Smooth muscle cell (in vitro differentiated cells): ENCODE measurements around the gene MTREX. TPM values are rescaled to one million over a fixed set of nuclear protein-coding genes. Genes with fewer than 3 reads are reported as not detected.

Experiments used
- DNase-seq: peaks from one replicate; lab custom pipeline; 2025; ENCODE audit not compliant: unreplicated experiment; lab: John Stamatoyannopoulos, UW
- H2AFZ ChIP-seq: fragments of 200-600 bp; sonication (generic); 2 replicates; pipeline ENCODE4 v1.6.0; 2016; ENCODE audit warnings: antibody characterized with exemption, low read depth, mild to moderate bottlenecking
- H3F3A ChIP-seq: fragments of 200-600 bp; sonication (generic); 2 replicates; pipeline ENCODE4 v1.6.0; 2017; ENCODE audit warnings: antibody characterized with exemption, low read depth
- H3K27ac ChIP-seq: fragments of 200-600 bp; sonication (generic); 2 replicates; pipeline ENCODE4 v1.5.1; 2016; ENCODE audit warnings: low read depth, mild to moderate bottlenecking
- H3K27me3 ChIP-seq: fragments of 200-600 bp; sonication (generic); 2 replicates; pipeline ENCODE4 v1.6.1; 2016; ENCODE audit warnings: low read depth, mild to moderate bottlenecking
- H3K36me3 ChIP-seq: fragments of 200-600 bp; sonication (generic); 2 replicates; pipeline ENCODE4 v1.5.1; 2016; ENCODE audit warnings: low read depth
- H3K4me1 ChIP-seq: fragments of 200-600 bp; sonication (generic); 2 replicates; pipeline ENCODE4 v1.5.1; 2016; ENCODE audit warnings: low read depth
- H3K4me2 ChIP-seq: fragments of 200-600 bp; sonication (generic); 2 replicates; pipeline ENCODE4 v1.6.0; 2016; ENCODE audit warnings: mild to moderate bottlenecking
- H3K4me3 ChIP-seq: fragments of 200-600 bp; sonication (generic); 2 replicates; pipeline ENCODE4 v1.5.1; 2016; ENCODE audit warnings: mild to moderate bottlenecking
- H3K79me2 ChIP-seq: fragments of 200-600 bp; sonication (generic); 2 replicates; pipeline ENCODE4 v1.6.0; 2016; ENCODE audit warnings: low read depth, mild to moderate bottlenecking
- H3K9ac ChIP-seq: fragments of 200-600 bp; sonication (generic); 2 replicates; pipeline ENCODE4 v1.6.0; 2016; ENCODE audit warnings: low read depth
- H3K9me3 ChIP-seq: fragments of 200-600 bp; sonication (generic); replicated peaks from 2 replicates; pipeline ENCODE4 v1.5.1; 2016; ENCODE audit warnings: low read depth
- H4K20me1 ChIP-seq: fragments of 200-600 bp; sonication (generic); 2 replicates; pipeline ENCODE4 v1.6.0; 2016; ENCODE audit warnings: low read depth
- WGBS: methylation state at CpG from one replicate; pipeline ENCODE4 v1.1.7; 2016; ENCODE audit warnings: low lambda C conversion rate; 5-methylcytosine and 5-hydroxymethylcytosine counted together
- polyA plus RNA-seq: library from polyadenylated mRNA; unstranded; fragments of >200 nt; fragmentation: Nextera tagmentation; extraction: Ambion mirVana; gene quantifications from 2 replicates; pipeline ENCODE4 v1.2.1, GENCODE V29; 2016
- total RNA-seq: library from RNA; depleted of rRNA; stranded (reverse); fragments of >200 nt; gene quantifications from 2 replicates; pipeline ENCODE4 v1.2.3, GENCODE V29; 2014
- TF ChIP-seq, protein P1 (sequence below): fragments of 200-600 bp; sonication (generic); IDR thresholded peaks from 2 replicates; pipeline ENCODE4 v1.5.1; 2017; ENCODE audit warnings: borderline replicate concordance, mild to moderate bottlenecking, antibody characterized with exemption; ENCODE audit not compliant: insufficient read depth, poor library complexity, severe bottlenecking

The MTREX gene
- total and polyA plus RNA-seq, 2 experiments from 2014 or later: 20.7 to 93.9 TPM

DNA sequence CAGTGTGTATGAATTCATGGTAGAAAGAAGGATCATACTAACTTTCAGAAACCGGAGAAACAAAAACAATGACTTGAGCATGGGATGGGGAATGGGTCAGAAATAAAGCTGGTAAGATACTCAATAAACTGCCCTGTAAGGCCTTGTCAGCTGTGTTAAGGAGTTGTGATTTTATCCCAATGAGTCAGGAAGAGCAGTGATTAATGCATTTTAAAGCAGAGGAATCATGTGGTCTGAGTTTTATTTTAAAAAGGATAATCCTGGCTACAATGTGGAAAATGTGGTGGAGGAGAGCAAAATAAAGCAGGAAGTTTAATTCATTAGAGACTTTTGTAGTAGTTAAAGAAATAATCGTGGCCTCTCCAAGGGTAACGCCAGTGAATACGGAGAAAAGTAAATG is 29.0 kb upstream of the MTREX start:
- no peaks in the 10 kb centered on the region for H3F3A ChIP-seq
- no peak overlapping the region for H3K4me3 ChIP-seq
- no peaks in the 10 kb centered on the region for H3K4me1 ChIP-seq
- peak overlapping the region; percentile 25 for H3K4me2 ChIP-seq
- H4K20me1 ChIP-seq: peaks cover 13% of the 10 kb centered on the region
- H3K79me2 ChIP-seq: no peaks in the 10 kb centered on the region
- TF ChIP-seq, protein P1, sequence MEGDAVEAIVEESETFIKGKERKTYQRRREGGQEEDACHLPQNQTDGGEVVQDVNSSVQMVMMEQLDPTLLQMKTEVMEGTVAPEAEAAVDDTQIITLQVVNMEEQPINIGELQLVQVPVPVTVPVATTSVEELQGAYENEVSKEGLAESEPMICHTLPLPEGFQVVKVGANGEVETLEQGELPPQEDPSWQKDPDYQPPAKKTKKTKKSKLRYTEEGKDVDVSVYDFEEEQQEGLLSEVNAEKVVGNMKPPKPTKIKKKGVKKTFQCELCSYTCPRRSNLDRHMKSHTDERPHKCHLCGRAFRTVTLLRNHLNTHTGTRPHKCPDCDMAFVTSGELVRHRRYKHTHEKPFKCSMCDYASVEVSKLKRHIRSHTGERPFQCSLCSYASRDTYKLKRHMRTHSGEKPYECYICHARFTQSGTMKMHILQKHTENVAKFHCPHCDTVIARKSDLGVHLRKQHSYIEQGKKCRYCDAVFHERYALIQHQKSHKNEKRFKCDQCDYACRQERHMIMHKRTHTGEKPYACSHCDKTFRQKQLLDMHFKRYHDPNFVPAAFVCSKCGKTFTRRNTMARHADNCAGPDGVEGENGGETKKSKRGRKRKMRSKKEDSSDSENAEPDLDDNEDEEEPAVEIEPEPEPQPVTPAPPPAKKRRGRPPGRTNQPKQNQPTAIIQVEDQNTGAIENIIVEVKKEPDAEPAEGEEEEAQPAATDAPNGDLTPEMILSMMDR: no peak
- H3K27me3 ChIP-seq: no peaks in the 10 kb centered on the region
- no peak for DNase-seq
- 72% methylated on average over 4 of the region's 4 CpGs for WGBS
- H3K9ac ChIP-seq: no peak overlapping the region
- peak overlapping the region; percentile 45 for H3K27ac ChIP-seq
- H2AFZ ChIP-seq: no peak overlapping the region
- no peaks in the 10 kb centered on the region for H3K9me3 ChIP-seq
- peaks cover 38% of the 10 kb centered on the region for H3K36me3 ChIP-seq

DNA sequence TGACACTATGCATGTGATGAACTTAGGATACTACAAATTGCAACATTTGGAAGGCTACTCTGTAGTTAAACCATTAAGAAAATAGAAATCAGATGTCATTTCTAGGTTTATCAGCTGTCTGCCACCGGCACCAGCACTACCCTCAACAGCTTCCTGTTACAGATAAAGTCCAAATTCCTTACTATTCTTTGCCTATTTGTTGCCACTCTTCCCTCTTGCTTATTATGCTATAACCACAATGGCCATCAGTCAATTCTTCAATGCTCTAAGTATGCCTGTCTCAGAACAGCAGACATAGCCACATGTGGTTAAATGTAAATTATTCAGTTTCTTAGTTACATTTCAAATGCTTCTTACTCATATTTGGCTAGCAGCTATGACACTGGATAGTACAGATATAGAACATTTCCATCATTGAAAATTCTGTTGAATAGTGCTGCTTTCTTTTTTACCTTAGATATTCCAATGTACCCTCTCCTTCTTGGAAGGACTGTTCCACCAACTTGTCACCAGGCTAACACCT is 21.3 kb upstream of the MTREX start:
- Histone ChIP-seq H3K9me3 (no peaks in the 10 kb centered on the region), H3K79me2 (no peaks in the 10 kb centered on the region), H2AFZ (no peak overlapping the region), H3K36me3 (peaks cover 62% of the 10 kb centered on the region), H3K27me3 (no peaks in the 10 kb centered on the region), H3K4me2 (no peak overlapping the region), H3K27ac (no peak overlapping the region), H3K4me1 (no peaks in the 10 kb centered on the region), H3K9ac (no peak overlapping the region), H3K4me3 (no peak overlapping the region), H4K20me1 (no peaks in the 10 kb centered on the region), H3F3A (no peaks in the 10 kb centered on the region)
- WGBS: 60% methylated on average over 1 of the region's 1 CpG
- DNase-seq: no peak
- TF ChIP-seq, protein P1: no peak

DNA sequence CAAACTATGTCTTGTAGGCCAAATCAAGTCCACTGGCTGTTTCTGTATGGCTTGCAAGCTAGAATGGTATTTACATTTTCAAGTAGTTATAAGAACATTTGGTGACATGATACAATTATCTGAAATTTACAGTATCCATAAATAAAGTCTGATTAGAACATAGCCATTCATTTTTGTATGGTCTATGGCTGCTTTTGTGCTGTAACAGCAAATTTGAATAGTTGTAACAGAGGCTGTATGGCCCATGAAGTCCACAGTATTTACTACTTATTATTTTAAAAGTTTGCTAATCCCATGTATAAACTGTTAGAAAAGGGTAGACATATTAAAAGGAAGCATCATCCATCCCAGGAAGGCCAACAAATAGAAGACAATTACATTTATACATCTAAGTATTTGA is 18.0 kb upstream of the MTREX start:
- TF ChIP-seq, protein P1: no peak
- H3K36me3 ChIP-seq: peaks cover 59% of the 10 kb centered on the region

DNA sequence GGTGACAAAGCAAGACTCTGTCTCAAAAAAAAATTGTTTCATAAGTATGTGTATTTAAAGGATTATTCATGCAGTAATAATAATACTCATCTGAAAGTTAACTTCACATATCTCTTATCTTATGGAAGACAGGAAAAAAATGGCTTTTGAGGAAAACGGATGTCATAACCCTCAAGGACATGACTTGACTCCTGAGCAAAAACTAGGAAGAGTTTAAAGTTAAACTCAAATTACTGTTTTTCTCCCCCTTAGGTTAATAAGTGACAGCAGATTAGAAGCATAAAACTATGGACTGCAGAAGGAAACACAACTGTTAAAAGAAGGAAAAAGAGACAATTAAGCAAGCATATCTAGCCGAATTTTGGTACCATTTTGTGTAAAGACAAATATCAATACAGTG is 16.8 kb upstream of the MTREX start:
- DNase-seq: no peak
- no peak overlapping the region for H3K4me3 ChIP-seq
- no peaks in the 10 kb centered on the region for H3K27me3 ChIP-seq
- no peaks in the 10 kb centered on the region for H3K9me3 ChIP-seq
- no peak overlapping the region for H3K27ac ChIP-seq
- no peak overlapping the region for H3K4me2 ChIP-seq
- H3K36me3 ChIP-seq: peaks cover 62% of the 10 kb centered on the region
- H3K9ac ChIP-seq: no peak overlapping the region
- no peaks in the 10 kb centered on the region for H4K20me1 ChIP-seq
- WGBS: 89% methylated on average over 2 of the region's 2 CpGs
- H3K79me2 ChIP-seq: peaks cover 3% of the 10 kb centered on the region
- no peaks in the 10 kb centered on the region for H3F3A ChIP-seq
- no peaks in the 10 kb centered on the region for H3K4me1 ChIP-seq
- no peak overlapping the region for H2AFZ ChIP-seq
- TF ChIP-seq, protein P1: no peak

More for the DNA sequence above, 18.0 kb upstream of the MTREX start:
- H3K79me2 ChIP-seq: no peaks in the 10 kb centered on the region
- no peaks in the 10 kb centered on the region for H3K9me3 ChIP-seq
- H3K9ac ChIP-seq: no peak overlapping the region
- H3K27me3 ChIP-seq: no peaks in the 10 kb centered on the region
- no peaks in the 10 kb centered on the region for H3K4me1 ChIP-seq
- H3K4me3 ChIP-seq: no peak overlapping the region
- H3F3A ChIP-seq: no peaks in the 10 kb centered on the region
- DNase-seq: no peak
- H3K4me2 ChIP-seq: no peak overlapping the region
- no peaks in the 10 kb centered on the region for H4K20me1 ChIP-seq
- H3K27ac ChIP-seq: no peak overlapping the region
- no peak overlapping the region for H2AFZ ChIP-seq
